ENCODE results near the gene MND1.
"Not testable (repeated sequence)": the region's sequence is repeated elsewhere in the genome, so short reads cannot be mapped to it uniquely, and the experiment has no call there.

Gene MND1

GRCh38 chr4:153448003-153448731, 103.7 kb downstream of the MND1 start:
- DNase-seq: no peak

DNA sequence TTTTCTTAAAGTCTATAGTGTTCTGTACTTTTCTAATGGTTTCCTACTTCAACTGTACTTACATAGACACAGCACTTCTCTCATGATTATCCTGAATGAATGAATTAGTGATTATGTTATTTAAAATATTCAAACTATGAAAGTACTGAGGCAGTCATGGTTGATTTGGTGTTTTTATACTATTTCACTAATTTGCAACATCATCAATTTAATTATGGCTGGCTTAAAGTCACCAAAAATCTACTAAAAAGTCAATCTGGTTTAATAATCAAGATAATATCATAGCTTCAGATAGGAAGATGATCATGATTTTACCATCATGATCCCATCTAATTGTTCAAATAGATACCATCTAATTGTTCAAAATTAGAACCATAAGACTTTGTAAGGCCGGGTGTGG, 104.8 kb downstream of the MND1 start:
- DNase-seq: no peak

GRCh38 chr4:153450544-153450917, 106.0 kb downstream of the MND1 start:
- DNase-seq: no peak

DNA sequence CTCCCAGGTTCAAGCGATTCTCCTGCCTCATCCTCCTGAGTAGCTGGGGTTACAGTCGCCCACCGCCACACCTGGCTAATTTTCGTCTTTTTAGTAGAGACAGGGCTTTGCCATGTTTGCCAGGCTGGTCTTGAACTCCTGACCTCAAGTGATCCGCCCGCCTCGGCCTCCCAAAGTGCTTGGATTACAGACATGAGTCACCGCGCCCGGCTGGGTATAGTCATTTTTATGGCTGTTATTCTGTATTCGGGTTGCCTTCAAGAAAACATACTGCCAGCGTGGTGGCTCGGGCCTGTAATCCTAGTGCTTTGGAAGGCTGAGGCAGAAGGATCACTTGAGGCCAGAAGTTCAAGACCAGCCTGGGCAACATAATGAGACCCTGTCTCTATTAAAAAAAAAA, 106.7 kb downstream of the MND1 start:
- not testable (repeated sequence) for DNase-seq

DNA sequence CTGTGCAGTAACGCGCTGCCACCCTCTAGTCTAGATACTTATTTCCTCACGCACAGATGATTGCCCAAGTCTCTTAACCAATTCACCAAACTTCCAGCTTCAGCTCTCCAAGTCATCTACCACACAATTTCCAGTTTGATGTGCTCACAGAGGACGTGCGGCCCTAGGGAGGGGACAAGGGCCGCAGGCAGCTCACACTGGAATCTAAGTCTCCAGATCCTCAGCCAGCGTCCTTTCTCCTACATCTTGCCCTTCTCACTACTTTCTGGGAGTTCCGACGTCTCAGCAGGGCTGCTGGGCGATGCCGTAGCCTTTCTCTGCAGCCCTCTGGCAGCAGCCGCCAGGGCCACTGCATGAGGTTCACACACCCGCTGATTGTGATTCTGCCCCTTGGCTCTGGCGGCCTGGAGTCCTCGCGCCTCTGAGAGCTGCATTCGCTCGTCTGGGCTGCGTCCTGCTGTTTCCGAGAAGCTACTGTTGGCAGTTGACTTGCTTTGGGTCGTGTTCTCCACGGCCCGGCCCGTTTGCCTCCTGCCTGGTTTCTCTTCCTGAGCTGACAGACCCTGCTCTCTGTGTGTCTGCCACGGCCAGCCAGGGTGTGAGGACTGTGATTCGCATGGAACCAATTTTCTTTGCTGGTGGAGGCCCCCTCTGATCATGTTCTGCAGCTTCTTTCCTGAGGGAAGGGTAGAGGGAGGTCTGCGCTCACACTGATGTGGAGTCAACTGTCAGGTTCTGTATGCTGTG, 107.6 kb downstream of the MND1 start:
- DNase-seq: no peak

- no peak for DNase-seq
Measured at GRCh38 chr4:153452658-153453378, 108.3 kb downstream of the MND1 start.

- DNase-seq: no peak
Measured at GRCh38 chr4:153453402-153453801, 108.9 kb downstream of the MND1 start.

GRCh38 chr4:153458969-153459368, 114.5 kb downstream of the MND1 start:
- DNase-seq: no peak

GRCh38 chr4:153461549-153461948, 117.1 kb downstream of the MND1 start:
- not testable (repeated sequence) for DNase-seq

DNA sequence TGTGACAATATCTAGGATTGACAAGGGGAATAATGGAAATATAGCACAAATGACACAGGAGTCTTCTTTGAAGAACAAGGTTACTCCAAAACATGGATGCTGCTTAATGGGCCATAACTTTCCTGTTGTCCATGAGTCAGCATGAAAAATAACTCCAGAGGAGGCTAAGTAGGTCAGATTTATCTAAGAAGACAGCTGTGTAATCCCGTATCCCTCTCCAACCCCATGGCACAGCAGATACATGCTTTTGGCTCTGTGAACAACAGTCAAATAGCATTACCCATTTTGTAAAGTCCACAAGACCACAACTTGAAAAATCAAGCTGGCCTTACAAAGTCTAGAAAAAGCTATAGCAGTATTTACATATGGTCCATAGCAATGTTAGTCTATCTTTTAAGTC, 119.6 kb downstream of the MND1 start:
- DNase-seq: no peak
